T-helper 1 cell treated with Interleukin-12 subunit alpha and Interleukin-12 subunit beta and Interleukin-4 antibody, amounts not matched to agents 30 μg/mL and 1 μg/mL, for 36 hours (primary cell): Measurements from ENCODE around the gene FAM184A.

ENCODE experiments used
- H3K27ac Mint-ChIP-seq: one replicate; pipeline ENCODE4 v1.8.0; 2021; ENCODE audit warnings: mild to moderate bottlenecking, mixed read lengths
- H3K27me3 Mint-ChIP-seq: one replicate; pipeline ENCODE4 v1.8.0; 2021; ENCODE audit warnings: low read depth, mixed read lengths
- H3K36me3 Mint-ChIP-seq: one replicate; pipeline ENCODE4 v1.8.0; 2021; ENCODE audit warnings: low read depth, mixed read lengths
- H3K4me1 Mint-ChIP-seq: one replicate; pipeline ENCODE4 v1.8.0; 2021; ENCODE audit warnings: low read depth, mixed read lengths
- H3K4me3 Mint-ChIP-seq: one replicate; pipeline ENCODE4 v1.8.0; 2021; ENCODE audit warnings: mild to moderate bottlenecking, moderate library complexity, mixed read lengths
- H3K9me3 Mint-ChIP-seq: one replicate; pipeline ENCODE4 v1.8.0; 2021; ENCODE audit warnings: mixed read lengths

The FAM184A gene

GRCh38 chr6:119055069-119055468 is 23.4 kb downstream of the FAM184A start:
- H3K27ac Mint-ChIP-seq, result no peak overlapping the region
- H3K4me1 Mint-ChIP-seq, result peaks cover 12% of the 10 kb centered on the region
- peaks cover 5% of the 10 kb centered on the region for H3K9me3 Mint-ChIP-seq
- H3K36me3 Mint-ChIP-seq, result peaks cover 1% of the 10 kb centered on the region
- H3K27me3 Mint-ChIP-seq, result no peaks in the 10 kb centered on the region
- no peak overlapping the region for H3K4me3 Mint-ChIP-seq

GRCh38 chr6:119052987-119053386 is 25.5 kb downstream of the FAM184A start:
- Mint-ChIP-seq H3K36me3 (peaks cover 4% of the 10 kb centered on the region), H3K27me3 (no peaks in the 10 kb centered on the region), H3K4me3 (no peak overlapping the region), H3K9me3 (peaks cover 12% of the 10 kb centered on the region), H3K27ac (no peak overlapping the region), H3K4me1 (peaks cover 12% of the 10 kb centered on the region)

- Mint-ChIP-seq H3K9me3 (peaks cover 12% of the 10 kb centered on the region), H3K27ac (no peak overlapping the region), H3K27me3 (no peaks in the 10 kb centered on the region), H3K4me1 (peaks cover 12% of the 10 kb centered on the region), H3K36me3 (peaks cover 4% of the 10 kb centered on the region), H3K4me3 (no peak overlapping the region)
These were observed 26.1 kb downstream of the FAM184A start for GRCh38 chr6:119052292-119052889.

GRCh38 chr6:119044255-119044654 is 34.2 kb downstream of the FAM184A start:
- peaks cover 7% of the 10 kb centered on the region for H3K9me3 Mint-ChIP-seq
- H3K36me3 Mint-ChIP-seq, result peaks cover 3% of the 10 kb centered on the region
- no peak overlapping the region for H3K27ac Mint-ChIP-seq
- peaks cover 8% of the 10 kb centered on the region for H3K4me1 Mint-ChIP-seq
- H3K4me3 Mint-ChIP-seq, result no peak overlapping the region
- H3K27me3 Mint-ChIP-seq, result no peaks in the 10 kb centered on the region

GRCh38 chr6:119043783-119044182 is 34.7 kb downstream of the FAM184A start:
- peaks cover 7% of the 10 kb centered on the region for H3K9me3 Mint-ChIP-seq
- no peaks in the 10 kb centered on the region for H3K27me3 Mint-ChIP-seq
- H3K4me1 Mint-ChIP-seq, result peaks cover 8% of the 10 kb centered on the region
- H3K27ac Mint-ChIP-seq, result no peak overlapping the region
- peaks cover 3% of the 10 kb centered on the region for H3K36me3 Mint-ChIP-seq
- H3K4me3 Mint-ChIP-seq, result no peak overlapping the region

- Mint-ChIP-seq H3K36me3 (peaks cover 3% of the 10 kb centered on the region), H3K9me3 (peaks cover 3% of the 10 kb centered on the region), H3K4me1 (peaks cover 8% of the 10 kb centered on the region), H3K27me3 (no peaks in the 10 kb centered on the region), H3K27ac (no peak overlapping the region), H3K4me3 (no peak overlapping the region)
These were observed 35.2 kb downstream of the FAM184A start for GRCh38 chr6:119043265-119043664.

GRCh38 chr6:119040636-119041035 is 37.8 kb downstream of the FAM184A start:
- no peak overlapping the region for H3K27ac Mint-ChIP-seq
- H3K9me3 Mint-ChIP-seq, result no peaks in the 10 kb centered on the region
- H3K4me1 Mint-ChIP-seq, result peaks cover 10% of the 10 kb centered on the region
- H3K27me3 Mint-ChIP-seq, result no peaks in the 10 kb centered on the region
- no peak overlapping the region for H3K4me3 Mint-ChIP-seq
- no peaks in the 10 kb centered on the region for H3K36me3 Mint-ChIP-seq

- no peaks in the 10 kb centered on the region for H3K27me3 Mint-ChIP-seq
- H3K36me3 Mint-ChIP-seq, result no peaks in the 10 kb centered on the region
- no peak overlapping the region for H3K4me3 Mint-ChIP-seq
- peaks cover 10% of the 10 kb centered on the region for H3K4me1 Mint-ChIP-seq
- H3K27ac Mint-ChIP-seq, result no peak overlapping the region
- no peaks in the 10 kb centered on the region for H3K9me3 Mint-ChIP-seq
These were observed 38.2 kb downstream of the FAM184A start for GRCh38 chr6:119040229-119040628.

- Mint-ChIP-seq H3K4me1 (peaks cover 3% of the 10 kb centered on the region), H3K36me3 (no peaks in the 10 kb centered on the region), H3K27ac (no peak overlapping the region), H3K4me3 (no peak overlapping the region), H3K27me3 (no peaks in the 10 kb centered on the region), H3K9me3 (no peaks in the 10 kb centered on the region)
These were observed 40.4 kb downstream of the FAM184A start for GRCh38 chr6:119037941-119038623.

GRCh38 chr6:119037264-119037663 is 41.2 kb downstream of the FAM184A start:
- H3K9me3 Mint-ChIP-seq, result no peaks in the 10 kb centered on the region
- H3K27me3 Mint-ChIP-seq, result no peaks in the 10 kb centered on the region
- H3K27ac Mint-ChIP-seq, result no peak overlapping the region
- H3K36me3 Mint-ChIP-seq, result no peaks in the 10 kb centered on the region
- H3K4me3 Mint-ChIP-seq, result no peak overlapping the region
- peaks cover 2% of the 10 kb centered on the region for H3K4me1 Mint-ChIP-seq

GRCh38 chr6:119036081-119036480 is 42.4 kb downstream of the FAM184A start:
- peaks cover 2% of the 10 kb centered on the region for H3K4me1 Mint-ChIP-seq
- no peak overlapping the region for H3K4me3 Mint-ChIP-seq
- no peaks in the 10 kb centered on the region for H3K9me3 Mint-ChIP-seq
- H3K27ac Mint-ChIP-seq, result no peak overlapping the region
- H3K27me3 Mint-ChIP-seq, result no peaks in the 10 kb centered on the region
- H3K36me3 Mint-ChIP-seq, result no peaks in the 10 kb centered on the region

GRCh38 chr6:119035459-119035858 is 43.0 kb downstream of the FAM184A start:
- Mint-ChIP-seq H3K9me3 (no peaks in the 10 kb centered on the region), H3K27ac (no peak overlapping the region), H3K4me1 (peaks cover 2% of the 10 kb centered on the region), H3K27me3 (no peaks in the 10 kb centered on the region), H3K4me3 (no peak overlapping the region), H3K36me3 (no peaks in the 10 kb centered on the region)

- H3K4me3 Mint-ChIP-seq, result no peak overlapping the region
- no peak overlapping the region for H3K27ac Mint-ChIP-seq
- no peaks in the 10 kb centered on the region for H3K27me3 Mint-ChIP-seq
- H3K36me3 Mint-ChIP-seq, result no peaks in the 10 kb centered on the region
- no peaks in the 10 kb centered on the region for H3K9me3 Mint-ChIP-seq
- peaks cover 2% of the 10 kb centered on the region for H3K4me1 Mint-ChIP-seq
These were observed 43.5 kb downstream of the FAM184A start for GRCh38 chr6:119034827-119035458.

- Mint-ChIP-seq H3K4me3 (no peak overlapping the region), H3K27ac (no peak overlapping the region), H3K4me1 (no peaks in the 10 kb centered on the region), H3K27me3 (no peaks in the 10 kb centered on the region), H3K9me3 (no peaks in the 10 kb centered on the region), H3K36me3 (no peaks in the 10 kb centered on the region)
These were observed 46.0 kb downstream of the FAM184A start for GRCh38 chr6:119032428-119032827.

- Mint-ChIP-seq H3K4me1 (no peaks in the 10 kb centered on the region), H3K9me3 (no peaks in the 10 kb centered on the region), H3K36me3 (no peaks in the 10 kb centered on the region), H3K27ac (no peak overlapping the region), H3K27me3 (no peaks in the 10 kb centered on the region), H3K4me3 (no peak overlapping the region)
These were observed 47.7 kb downstream of the FAM184A start for GRCh38 chr6:119030759-119031158.
